Osteocyte (in vitro differentiated cells): ENCODE results near the gene MALRD1. TPM values are rescaled to one million over a fixed set of nuclear protein-coding genes. Genes with fewer than 3 reads are reported as not detected.

Source experiments
- DNase-seq: peaks from one replicate; pipeline ENCODE4 v3.0.0; 2021; ENCODE audit warnings: mixed read lengths; ENCODE audit not compliant: unreplicated experiment; ENCODE audit errors: extremely low spot score
- H3K27ac Mint-ChIP-seq: one replicate; pipeline ENCODE4 v1.8.0; 2021; ENCODE audit warnings: mild to moderate bottlenecking, mixed read lengths; ENCODE audit not compliant: unreplicated experiment
- H3K27me3 Mint-ChIP-seq: one replicate; pipeline ENCODE4 v1.8.0; 2021; ENCODE audit warnings: mixed read lengths; ENCODE audit not compliant: unreplicated experiment
- H3K36me3 Mint-ChIP-seq: one replicate; pipeline ENCODE4 v1.8.0; 2021; ENCODE audit warnings: mixed read lengths; ENCODE audit not compliant: unreplicated experiment
- H3K4me1 Mint-ChIP-seq: one replicate; pipeline ENCODE4 v1.8.0; 2021; ENCODE audit warnings: mixed read lengths; ENCODE audit not compliant: unreplicated experiment
- H3K4me3 Mint-ChIP-seq: one replicate; pipeline ENCODE4 v1.8.0; 2021; ENCODE audit warnings: mild to moderate bottlenecking, moderate library complexity, mixed read lengths; ENCODE audit not compliant: unreplicated experiment
- H3K9me3 Mint-ChIP-seq: one replicate; pipeline ENCODE4 v1.8.0; 2021; ENCODE audit warnings: mixed read lengths; ENCODE audit not compliant: unreplicated experiment
- CTCF ChIP-seq: fragments of 200-600 bp; sonication (generic); IDR thresholded peaks from 2 replicates; pipeline ENCODE4 v1.5.0; 2021; ENCODE audit warnings: antibody characterized with exemption, mild to moderate bottlenecking, moderate library complexity
- total RNA-seq: library from RNA; stranded (reverse); gene quantifications from 2 replicates; pipeline ENCODE4 v1.2.1, GENCODE V29; 2021

Gene MALRD1
- total RNA-seq, 1 donor from 2014 or later = 0.56 TPM

DNA sequence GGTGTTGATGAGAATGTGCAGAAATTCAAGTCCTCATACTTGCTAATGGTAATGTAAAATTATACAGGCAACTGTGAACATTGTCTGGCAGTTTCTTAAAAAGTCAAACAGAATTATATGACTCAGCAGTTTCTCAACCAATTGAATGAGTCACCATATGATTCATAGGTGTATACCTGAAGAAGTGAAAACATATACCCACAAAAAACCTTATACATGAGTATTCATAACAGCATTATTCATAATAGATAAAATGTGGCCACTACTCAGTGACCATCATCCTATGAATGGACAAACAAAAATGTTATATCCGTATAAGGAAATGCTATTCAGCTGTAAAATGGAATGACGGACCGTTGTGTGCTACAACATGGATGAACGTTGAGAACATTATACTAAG is 253.5 kb downstream of the MALRD1 start:
- Mint-ChIP-seq H3K27ac (no peak overlapping the region), H3K36me3 (no peaks in the 10 kb centered on the region), H3K27me3 (no peaks in the 10 kb centered on the region)

DNA sequence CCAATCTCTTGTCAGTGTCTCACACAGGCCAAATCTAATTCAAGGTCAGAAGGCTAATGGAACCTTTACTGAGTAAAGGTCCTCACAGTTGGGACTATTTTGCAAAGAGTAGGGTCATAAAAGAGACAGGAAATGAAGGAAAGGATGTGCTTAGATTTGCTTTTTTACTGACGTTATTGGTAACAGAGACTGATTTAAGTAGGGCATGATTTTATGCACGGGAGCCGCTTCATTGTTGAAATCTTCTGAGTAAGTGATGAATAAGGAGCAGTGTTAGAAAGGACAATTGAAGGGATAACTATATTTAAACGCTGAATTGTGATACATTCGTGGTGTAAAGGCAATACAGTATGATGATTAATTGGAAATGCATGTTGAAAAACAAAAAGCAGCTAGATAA is 261.5 kb downstream of the MALRD1 start:
- H3K36me3 Mint-ChIP-seq = no peaks in the 10 kb centered on the region
- no peak overlapping the region for H3K4me3 Mint-ChIP-seq
- H3K27me3 Mint-ChIP-seq = peaks cover 2% of the 10 kb centered on the region
- no peaks in the 10 kb centered on the region for H3K4me1 Mint-ChIP-seq
- no peak overlapping the region for H3K27ac Mint-ChIP-seq
- no peak for DNase-seq
- no peak for TF ChIP-seq CTCF
- H3K9me3 Mint-ChIP-seq = no peaks in the 10 kb centered on the region

More for the DNA sequence above, 253.5 kb downstream of the MALRD1 start:
- no peak for TF ChIP-seq CTCF
- Mint-ChIP-seq H3K4me3 (no peak overlapping the region), H3K4me1 (no peaks in the 10 kb centered on the region), H3K9me3 (no peaks in the 10 kb centered on the region)
- no peak for DNase-seq

DNA sequence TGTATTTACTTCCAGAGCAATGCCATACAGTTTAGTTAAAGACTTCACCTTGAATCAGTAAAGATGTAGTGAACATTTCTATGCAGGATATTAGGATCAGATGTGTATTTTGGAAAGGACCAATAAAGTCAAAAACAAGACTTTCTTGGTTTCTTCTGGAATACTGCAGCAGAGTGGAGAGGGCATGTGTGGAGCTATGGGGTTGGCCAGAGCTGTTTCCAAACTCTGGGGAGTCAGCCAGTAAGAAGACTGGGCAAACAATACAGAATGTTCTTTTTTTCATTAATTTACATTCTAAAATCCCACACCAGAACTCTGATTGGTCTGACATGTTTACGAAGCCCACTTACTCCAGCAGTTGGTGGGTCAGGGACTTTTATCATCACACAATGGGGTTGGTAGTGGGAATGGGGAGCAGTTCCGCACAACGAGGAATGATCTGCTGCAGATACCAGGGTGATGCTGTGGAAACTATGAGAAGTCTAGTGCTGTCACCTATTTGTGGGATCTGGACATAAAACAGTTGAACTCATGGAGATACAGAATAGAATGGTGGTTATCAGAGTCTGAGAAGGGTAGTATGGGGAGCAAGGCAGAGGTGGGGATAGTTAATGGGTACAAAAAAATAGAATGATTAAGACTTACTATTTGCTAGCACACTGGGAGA is 267.7 kb downstream of the MALRD1 start:
- Mint-ChIP-seq H3K27me3 (peaks cover 4% of the 10 kb centered on the region), H3K27ac (no peak overlapping the region), H3K4me1 (no peaks in the 10 kb centered on the region), H3K36me3 (no peaks in the 10 kb centered on the region), H3K9me3 (no peaks in the 10 kb centered on the region), H3K4me3 (no peak overlapping the region)
- TF ChIP-seq CTCF = no peak
- DNase-seq = no peak

- Mint-ChIP-seq H3K27ac (no peak overlapping the region), H3K4me1 (no peaks in the 10 kb centered on the region), H3K4me3 (no peak overlapping the region), H3K27me3 (peaks cover 4% of the 10 kb centered on the region), H3K9me3 (no peaks in the 10 kb centered on the region), H3K36me3 (no peaks in the 10 kb centered on the region)
- no peak for DNase-seq
- no peak for TF ChIP-seq CTCF
Measured at GRCh38 chr10:19317952-19318351, 269.4 kb downstream of the MALRD1 start.

- Mint-ChIP-seq H3K27ac (no peak overlapping the region), H3K4me3 (no peak overlapping the region), H3K27me3 (no peaks in the 10 kb centered on the region), H3K4me1 (no peaks in the 10 kb centered on the region), H3K36me3 (no peaks in the 10 kb centered on the region), H3K9me3 (no peaks in the 10 kb centered on the region)
- no peak for DNase-seq
- no peak for TF ChIP-seq CTCF
Measured at GRCh38 chr10:19325581-19325980, 277.0 kb downstream of the MALRD1 start.
